Daoy (cell line): Measurements from ENCODE around the gene FOXP1. TPM values are rescaled to one million over a fixed set of nuclear protein-coding genes. Genes with fewer than 3 reads are reported as not detected.

Experiments
- DNase-seq: peaks from one replicate; pipeline ENCODE4 v3.0.0-alpha.2; 2015; ENCODE audit warnings: low read depth
- total RNA-seq: library from RNA; depleted of rRNA; stranded (reverse); fragments of >200 nt; shearing (Covaris generic); gene quantifications from 2 replicates; pipeline ENCODE4 v1.2.3, GENCODE V29; 2014

Gene FOXP1
- total RNA-seq, 1 experiment from 2014 or later, result 42.6 TPM

DNA sequence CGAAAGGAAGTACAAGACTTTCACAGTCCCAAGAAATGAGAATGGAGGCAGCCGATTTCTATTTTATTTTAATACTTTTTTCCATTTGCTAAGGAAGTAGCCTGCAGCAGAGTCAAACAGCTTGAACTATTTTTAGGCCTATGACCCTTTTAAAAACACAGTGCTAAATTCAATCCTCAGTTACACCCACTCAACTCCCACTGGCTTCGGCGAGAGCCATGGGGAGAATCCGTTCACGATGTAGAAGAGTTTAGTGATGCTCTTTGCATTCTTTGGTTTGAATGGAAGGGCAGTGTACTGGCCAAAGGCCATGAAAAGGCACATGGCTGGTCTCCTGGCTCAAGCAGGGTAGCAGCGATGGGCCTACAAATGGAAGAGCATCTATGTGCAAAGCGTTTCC, 343.5 kb downstream of the FOXP1 start:
- no peak for DNase-seq

DNA sequence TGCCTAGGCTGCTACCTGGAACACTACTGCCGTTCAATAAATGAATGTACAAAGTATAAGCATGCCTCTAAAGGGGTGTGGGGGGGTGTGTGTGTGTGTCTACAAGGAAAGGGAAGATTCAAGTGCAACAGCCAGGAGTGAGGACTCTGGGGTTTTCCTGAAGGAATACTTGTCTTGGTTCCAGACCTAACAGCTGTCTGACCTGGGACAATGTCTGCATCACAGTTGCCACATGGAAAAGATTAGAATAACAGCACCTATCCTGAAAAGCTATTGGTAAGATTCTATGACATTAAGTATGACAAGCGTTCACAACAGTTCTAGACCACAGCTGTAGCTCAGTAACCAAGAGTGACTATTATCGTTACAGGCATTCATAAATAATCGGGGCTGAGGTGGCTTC, 345.2 kb downstream of the FOXP1 start:
- DNase-seq, result no peak

DNA sequence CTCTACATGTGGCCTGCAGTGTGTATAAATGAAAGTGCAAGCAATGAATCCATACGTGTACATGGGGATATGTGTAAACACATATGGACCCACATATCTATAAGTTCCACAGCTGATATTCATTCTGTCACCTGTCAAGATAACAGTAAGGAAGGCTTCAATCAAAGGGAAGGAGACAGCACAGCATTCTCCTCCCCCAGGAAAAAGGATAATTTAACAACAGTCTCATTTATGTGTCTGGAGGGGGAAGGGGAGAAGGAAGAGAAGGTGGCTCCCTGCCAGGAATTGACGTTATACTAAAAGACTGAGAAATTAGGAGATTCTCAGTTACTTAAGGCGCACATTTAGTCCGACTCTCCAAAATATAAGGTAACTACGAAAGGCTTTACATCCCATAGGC, 345.9 kb downstream of the FOXP1 start:
- no peak for DNase-seq

DNA sequence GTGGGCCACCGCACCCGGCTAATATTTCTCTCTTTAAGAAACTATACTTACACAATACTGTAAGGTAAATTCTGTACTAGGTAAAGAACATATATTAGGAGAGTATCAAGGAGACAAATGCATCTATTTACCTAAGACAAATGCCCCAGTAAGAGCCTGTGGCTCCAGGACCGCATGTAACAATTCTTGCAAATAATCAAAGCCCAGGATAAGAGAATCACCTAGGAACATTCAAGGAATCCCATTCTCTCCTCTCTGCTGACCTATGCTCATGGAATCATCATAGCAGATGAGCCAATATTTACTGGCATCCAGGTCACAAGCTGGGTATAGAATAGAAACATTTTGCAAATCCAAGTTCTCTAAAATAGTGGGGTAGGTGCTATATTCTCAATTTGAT, 347.7 kb downstream of the FOXP1 start:
- no peak for DNase-seq

GRCh38 chr3:71232895-71233294, 350.6 kb downstream of the FOXP1 start:
- DNase-seq, result no peak

- DNase-seq, result no peak
Measured at GRCh38 chr3:71232175-71232679, 351.3 kb downstream of the FOXP1 start.

DNA sequence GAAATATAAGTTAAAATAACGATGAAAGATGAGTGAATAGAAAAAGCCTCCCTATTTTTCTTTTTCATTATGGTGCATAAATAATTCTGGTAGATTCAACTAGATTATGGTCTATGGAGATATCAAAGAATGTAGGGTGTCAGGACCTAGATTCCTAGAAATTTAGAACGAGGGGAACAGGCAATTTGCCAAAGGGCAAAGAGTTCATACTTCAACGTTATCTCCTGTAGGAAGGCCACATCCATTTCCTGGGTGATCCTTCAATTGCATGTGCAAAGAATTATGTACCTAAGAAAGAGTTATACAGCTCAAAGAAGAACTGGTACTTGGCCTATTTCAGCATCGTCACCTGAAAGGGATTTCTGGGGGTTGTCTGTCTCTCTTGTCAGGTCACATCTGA, 351.8 kb downstream of the FOXP1 start:
- DNase-seq, result no peak

GRCh38 chr3:71229905-71230657, 353.4 kb downstream of the FOXP1 start:
- DNase-seq, result no peak

- DNase-seq, result no peak
Measured at GRCh38 chr3:71228156-71228866, 355.2 kb downstream of the FOXP1 start.

DNA sequence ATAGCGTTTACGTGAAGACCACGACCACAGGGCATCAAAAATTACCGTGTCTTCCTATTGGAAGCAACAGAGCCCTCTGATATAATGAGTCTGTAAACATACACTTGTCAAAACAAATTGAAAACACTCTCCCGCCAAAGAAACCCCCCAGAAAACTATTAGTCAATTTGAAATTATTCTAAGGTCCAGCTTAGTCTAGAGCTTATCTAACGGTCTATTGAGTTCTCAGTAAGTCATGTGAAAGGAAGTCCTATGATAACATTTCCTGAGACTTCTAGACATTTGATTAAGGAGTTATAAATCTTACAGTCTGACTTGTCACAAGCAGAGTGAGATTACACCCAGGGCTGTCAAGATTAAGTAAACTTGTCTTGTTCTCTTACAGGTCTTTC, 356.3 kb downstream of the FOXP1 start:
- no peak for DNase-seq

DNA sequence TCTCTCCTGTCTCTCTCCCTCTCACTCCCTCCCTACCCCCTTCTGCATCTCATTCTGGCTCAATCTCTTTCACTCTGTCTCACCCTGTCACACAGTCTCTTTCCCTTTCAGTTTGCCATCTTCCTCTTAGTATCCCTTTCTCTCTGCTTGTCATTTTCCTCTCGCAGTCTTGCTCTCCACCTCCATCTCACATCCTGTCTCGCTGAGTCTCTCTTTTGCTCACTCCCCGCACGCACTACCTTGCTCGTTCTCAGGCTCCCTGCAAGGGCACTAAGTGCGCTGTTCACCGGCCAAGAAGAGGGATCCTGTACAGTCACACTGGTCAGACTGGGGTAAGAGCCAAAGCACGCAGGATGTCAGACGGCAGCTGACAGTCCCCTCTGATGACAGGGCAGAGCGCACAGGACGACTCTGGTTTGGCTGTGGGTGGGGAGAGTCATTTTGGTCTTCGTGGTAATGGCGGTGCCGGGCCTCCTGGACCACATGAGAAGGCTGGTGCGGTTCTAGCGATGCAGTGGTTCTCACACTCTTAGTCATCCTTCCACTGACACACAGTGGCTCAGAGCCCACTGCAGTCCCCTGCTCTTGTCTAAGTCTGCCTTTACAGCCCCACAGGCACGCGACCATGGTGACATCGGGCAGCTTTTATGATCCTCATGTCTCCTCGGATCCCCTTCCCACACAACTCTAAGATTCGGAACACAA, 356.8 kb downstream of the FOXP1 start:
- DNase-seq, result peak; percentile 53

DNA sequence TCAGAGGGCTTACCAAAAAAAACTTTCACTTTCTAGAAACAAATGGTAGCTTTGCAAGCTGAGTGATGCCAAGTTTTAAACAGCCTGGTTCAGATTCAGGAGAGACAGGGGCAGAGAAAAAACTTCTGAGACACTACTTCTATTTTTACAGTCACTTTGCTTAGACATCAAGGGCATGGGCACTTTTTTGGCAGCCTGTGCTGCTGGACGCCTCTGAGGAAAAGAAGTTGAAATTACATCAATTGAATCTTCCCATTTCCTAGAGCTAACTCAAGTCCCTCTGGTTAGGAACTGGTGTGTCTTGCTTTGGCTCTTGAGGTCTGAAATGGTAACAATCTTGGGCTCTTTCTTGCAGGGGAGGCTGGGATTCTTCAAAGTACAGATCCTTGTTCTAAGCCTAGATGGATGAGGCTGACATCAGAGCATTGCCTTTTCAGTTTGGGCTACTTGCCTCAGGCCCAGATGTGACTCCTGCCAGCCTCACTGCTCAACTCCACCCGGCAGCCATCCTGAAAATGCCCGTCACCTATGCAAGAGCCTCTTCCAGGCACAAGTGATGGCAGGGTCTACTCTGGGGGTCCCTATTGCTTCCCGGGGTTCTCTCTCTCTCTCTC, 357.5 kb downstream of the FOXP1 start:
- DNase-seq, result no peak

DNA sequence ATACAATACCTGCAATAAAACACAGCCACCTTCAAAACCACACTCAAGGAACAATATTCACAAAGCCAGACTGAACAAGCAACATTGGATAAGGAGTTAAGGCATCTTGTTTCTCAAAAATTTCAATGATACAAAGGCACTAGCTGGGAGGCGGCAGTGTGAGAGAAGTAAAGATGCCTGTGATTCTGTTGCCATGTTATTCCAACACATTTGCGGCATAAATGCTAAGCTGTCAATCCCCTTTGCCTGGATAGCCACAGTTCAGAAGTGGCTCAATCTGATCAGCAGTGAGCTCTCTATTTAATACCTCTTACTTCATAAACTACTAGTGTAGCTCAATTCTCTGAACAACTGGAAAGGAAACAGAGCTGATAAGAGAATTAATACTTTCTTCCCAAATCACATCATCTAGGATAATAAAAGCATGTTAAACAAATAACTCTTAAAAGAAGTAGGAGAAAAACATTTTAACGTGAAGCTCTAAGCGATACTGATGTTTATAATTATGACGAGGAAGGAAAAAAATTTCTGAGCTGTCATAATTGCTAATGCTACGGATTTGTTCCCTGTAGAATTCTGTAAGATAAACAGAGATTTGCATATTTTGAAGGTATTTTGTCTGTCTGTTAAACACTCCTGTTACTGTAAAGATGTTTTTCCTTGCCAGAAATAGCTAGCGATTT, 358.4 kb downstream of the FOXP1 start:
- no peak for DNase-seq

GRCh38 chr3:71219744-71220638, 363.5 kb downstream of the FOXP1 start:
- no peak for DNase-seq

DNA sequence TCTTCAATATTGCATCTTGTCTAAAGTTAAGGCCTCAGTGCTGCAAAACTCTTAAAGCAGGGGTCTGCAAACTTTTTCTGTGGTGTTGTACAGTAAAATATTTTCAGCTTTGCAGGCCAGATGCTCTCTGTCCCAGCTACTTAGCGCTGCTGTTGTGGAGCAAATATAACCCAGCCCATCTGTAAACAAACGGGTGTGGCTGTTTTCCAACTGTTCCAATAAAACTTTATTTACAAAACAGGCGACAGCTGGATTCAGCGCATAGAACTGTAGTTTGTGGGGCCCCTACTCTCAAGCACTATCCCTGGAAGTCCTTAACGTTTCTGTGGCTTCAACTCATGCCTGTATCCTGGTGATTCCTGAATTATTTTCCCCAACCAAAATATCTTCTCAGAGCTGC, 365.0 kb downstream of the FOXP1 start:
- DNase-seq, result no peak

DNA sequence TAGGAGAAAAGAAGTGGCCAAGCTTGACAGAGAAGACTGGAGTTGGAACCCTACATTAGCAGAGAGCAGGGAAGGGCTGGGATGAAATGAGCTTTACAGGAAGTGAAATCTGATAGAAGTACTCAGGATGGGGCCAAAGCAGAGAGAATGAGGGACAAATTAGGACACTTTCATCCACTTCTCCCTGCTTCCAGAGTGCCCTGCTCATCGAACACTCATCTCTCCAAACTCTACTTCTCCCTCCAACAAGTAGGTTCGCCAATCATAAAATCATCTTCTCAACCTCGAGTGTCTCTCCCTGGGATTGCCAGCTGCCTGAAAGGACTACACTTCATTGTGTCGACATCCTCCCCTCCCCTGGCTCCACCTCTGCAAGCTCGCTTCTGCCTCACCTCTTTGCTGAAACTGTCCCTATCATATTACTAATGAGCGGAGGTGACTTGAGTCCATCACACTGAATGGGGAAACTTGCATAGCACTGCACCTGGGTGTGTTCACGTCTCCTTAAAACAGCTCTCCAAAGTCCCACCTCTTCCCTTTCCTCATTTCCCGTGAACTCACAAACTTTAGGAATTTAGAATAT, 365.8 kb downstream of the FOXP1 start:
- no peak for DNase-seq

DNA sequence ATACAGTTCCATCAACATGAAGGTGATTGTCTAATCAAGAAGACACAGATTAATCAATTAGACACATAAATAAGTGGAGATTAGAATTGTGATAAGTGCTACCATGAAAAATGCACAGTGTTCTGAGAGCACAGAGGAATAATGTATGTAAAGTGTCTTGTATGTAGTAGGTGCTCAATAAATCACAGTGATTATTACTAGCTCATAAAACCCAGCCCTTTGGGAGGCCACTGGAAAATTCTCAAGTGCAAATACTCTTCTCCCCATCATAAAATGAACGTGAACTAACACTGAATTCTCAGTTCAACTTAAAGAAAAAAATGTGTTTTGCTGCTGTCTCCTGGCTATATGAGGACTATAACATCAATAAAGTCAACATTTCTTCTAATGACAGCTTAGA, 368.2 kb downstream of the FOXP1 start:
- no peak for DNase-seq

DNA sequence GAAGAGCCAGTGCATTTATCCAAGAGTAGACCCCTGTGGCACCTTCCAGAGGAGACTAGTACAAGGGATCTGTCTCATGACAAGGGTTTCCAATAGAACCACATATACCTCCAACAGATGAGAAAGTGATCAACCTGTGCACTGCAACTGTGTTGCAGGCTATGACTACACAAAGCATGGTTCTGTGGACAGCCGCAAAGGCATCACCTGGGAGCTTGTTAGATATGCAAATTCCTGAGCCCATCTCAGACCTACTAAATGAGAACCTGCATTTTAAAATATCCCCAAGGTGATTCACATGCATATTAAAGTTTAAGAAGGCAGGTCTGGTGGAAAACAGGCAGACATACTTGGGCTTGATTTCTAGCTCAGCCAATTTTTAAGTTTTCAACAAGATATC, 368.7 kb downstream of the FOXP1 start:
- DNase-seq, result no peak

GRCh38 chr3:71214016-71214415, 369.5 kb downstream of the FOXP1 start:
- DNase-seq, result no peak

DNA sequence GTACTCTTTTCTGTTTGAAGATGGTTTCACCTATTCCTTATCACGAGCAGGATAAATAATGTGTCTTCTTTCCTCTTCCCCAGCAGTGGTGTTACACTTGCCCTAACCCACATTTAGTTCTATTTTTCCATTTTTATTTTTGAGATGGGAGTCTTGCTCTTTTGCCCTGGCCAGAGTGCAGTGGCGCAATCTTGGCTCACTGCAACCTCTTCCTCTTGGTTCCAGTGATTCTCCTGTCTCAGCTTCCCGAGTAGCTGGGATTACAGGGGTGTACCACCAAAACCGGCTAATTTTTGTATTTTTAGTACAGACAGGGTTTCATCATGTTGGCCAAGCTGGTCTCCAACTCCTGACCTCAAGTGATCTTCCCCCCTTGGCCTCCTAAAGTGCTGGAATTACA, 372.4 kb downstream of the FOXP1 start:
- DNase-seq, result no peak
